IMR-90 (cell line): Measurements from ENCODE around the gene HYCC1. TPM values are rescaled to one million over a fixed set of nuclear protein-coding genes. Genes with fewer than 3 reads are reported as not detected.

Source experiments
- ATAC-seq: fragments of 200-7000 bp; cut with Tn5 transposase; 2 replicates; pipeline ENCODE4 v1.9.1; 2020; ENCODE audit warnings: low read depth, mild to moderate bottlenecking, moderate library complexity
- BruUV-seq: library from RNA; stranded (reverse); fragments of 400-500 nt; replicated peaks from 2 replicates; lab custom pipeline; 2021; lab: Mats Ljungman, UMichigan
- CTCF ChIA-PET: fragments of 300-600 bp; formaldehyde crosslinking; extraction: SDS; loops from one replicate; lab custom pipeline; 2021; ENCODE audit warnings: antibody characterized with exemption; lab: Yijun Ruan, JAX
- POLR2A ChIA-PET: fragments of 300-600 bp; sonication (Branson Sonifier 250); formaldehyde crosslinking; loops from one replicate; lab custom pipeline; 2022; ENCODE audit warnings: antibody characterized with exemption; ENCODE audit not compliant: unreplicated experiment; lab: Charles Lee
- DNase-seq: peaks from one replicate; pipeline ENCODE4 v3.0.0; 2013
- H2AFZ ChIP-seq: replicated peaks from 2 replicates; pipeline ENCODE3; 2013; ENCODE audit warnings: low read length, mild to moderate bottlenecking; ENCODE audit not compliant: poor library complexity
- H2AK5ac ChIP-seq: 2 replicates; pipeline ENCODE4 v1.6.1; 2013; ENCODE audit warnings: low read depth, low read length, inconsistent platforms
- H2AK9ac ChIP-seq: replicated peaks from 2 replicates; pipeline ENCODE3; 2013; ENCODE audit warnings: mild to moderate bottlenecking, low read depth, low read length, moderate library complexity; ENCODE audit not compliant: poor library complexity
- H2BK120ac ChIP-seq: 2 replicates; pipeline ENCODE4 v1.6.1; 2013; ENCODE audit warnings: low read depth, low read length, inconsistent platforms
- H2BK15ac ChIP-seq: 3 replicates; pipeline ENCODE4 v1.6.1; 2013; ENCODE audit warnings: low read depth, low read length, inconsistent platforms
- H2BK20ac ChIP-seq: 2 replicates; pipeline ENCODE4 v1.6.1; 2013; ENCODE audit warnings: low read depth, mild to moderate bottlenecking, inconsistent platforms, low read length, moderate library complexity
- H2BK5ac ChIP-seq: 2 replicates; pipeline ENCODE4 v1.6.1; 2013; ENCODE audit warnings: mild to moderate bottlenecking, low read depth, low read length, inconsistent platforms; ENCODE audit not compliant: poor library complexity, severe bottlenecking
- H3K14ac ChIP-seq: replicated peaks from 2 replicates; pipeline ENCODE4 v1.6.1; 2013; ENCODE audit warnings: low read depth, low read length, inconsistent platforms
- H3K18ac ChIP-seq: 2 replicates; pipeline ENCODE4 v1.6.1; 2013; ENCODE audit warnings: low read depth, low read length, control low read depth
- H3K23ac ChIP-seq: 2 replicates; pipeline ENCODE4 v1.6.1; 2013; ENCODE audit warnings: low read depth, low read length, inconsistent platforms
- H3K27ac ChIP-seq: 2 replicates; pipeline ENCODE4 v1.5.1; 2013; ENCODE audit warnings: mild to moderate bottlenecking, control low read depth, low read length; ENCODE audit not compliant: insufficient read depth
- H3K27me3 ChIP-seq: 2 replicates; pipeline ENCODE4 v1.6.1; 2013; ENCODE audit warnings: low read length; ENCODE audit not compliant: control insufficient read depth, insufficient read depth
- H3K36me3 ChIP-seq: 2 replicates; pipeline ENCODE4 v1.6.1; 2013; ENCODE audit warnings: low read length, mixed read lengths; ENCODE audit not compliant: control insufficient read depth, insufficient read depth
- H3K4ac ChIP-seq: 2 replicates; pipeline ENCODE4 v1.6.1; 2013; ENCODE audit warnings: low read depth, low read length, inconsistent platforms
- H3K4me1 ChIP-seq: 2 replicates; pipeline ENCODE4 v1.6.1; 2013; ENCODE audit warnings: low read length, mixed read lengths; ENCODE audit not compliant: control insufficient read depth, insufficient read depth
- H3K4me2 ChIP-seq: 2 replicates; pipeline ENCODE4 v1.6.1; 2013; ENCODE audit warnings: low read depth, mild to moderate bottlenecking, control low read depth, low read length, moderate library complexity
- H3K4me3 ChIP-seq: 2 replicates; pipeline ENCODE4 v1.5.1; 2013; ENCODE audit warnings: low read depth, mild to moderate bottlenecking, control low read depth, low read length, moderate library complexity; ENCODE audit not compliant: insufficient read depth
- H3K56ac ChIP-seq: 2 replicates; pipeline ENCODE4 v1.6.1; 2013; ENCODE audit warnings: low read length, inconsistent platforms; ENCODE audit not compliant: insufficient read depth; ENCODE audit errors: extremely low read depth
- H3K79me1 ChIP-seq, 2 experiments: 2 replicates each; pipeline ENCODE4 v1.6.1; 2013; ENCODE audit warnings: low read length in 2 of 2, inconsistent platforms in 1 of 2, low read depth in 1 of 2
- H3K9ac ChIP-seq: 2 replicates; pipeline ENCODE4 v1.6.1; 2013; ENCODE audit warnings: low read depth, low read length, control low read depth
- H3K9me1 ChIP-seq: 2 replicates; pipeline ENCODE4 v1.6.1; 2013; ENCODE audit warnings: low read length, inconsistent platforms; ENCODE audit not compliant: insufficient read depth
- H3K9me3 ChIP-seq: 2 replicates; pipeline ENCODE4 v1.6.1; 2013; ENCODE audit warnings: low read length; ENCODE audit not compliant: control insufficient read depth, insufficient read depth
- H4K20me1 ChIP-seq: 2 replicates; pipeline ENCODE4 v1.6.1; 2013; ENCODE audit warnings: low read length, inconsistent platforms; ENCODE audit not compliant: insufficient read depth
- H4K5ac ChIP-seq: 2 replicates; pipeline ENCODE4 v1.6.1; 2013; ENCODE audit warnings: mild to moderate bottlenecking, low read depth, low read length, control low read depth
- H4K8ac ChIP-seq, 2 experiments: 2 replicates each; pipeline ENCODE4 v1.6.1; 2013; ENCODE audit warnings: low read depth in 2 of 2, low read length in 2 of 2, control low read depth in 1 of 2, inconsistent platforms in 1 of 2
- H4K91ac ChIP-seq: 2 replicates; pipeline ENCODE4 v1.6.1; 2013; ENCODE audit warnings: low read depth, low read length, inconsistent platforms; ENCODE audit not compliant: insufficient read depth
- BHLHE40 ChIP-seq: fragments of 150-350 bp; IDR thresholded peaks from 2 replicates; pipeline ENCODE4 v1.6.1; 2016; ENCODE audit warnings: mild to moderate bottlenecking, low read depth, low read length
- CEBPB ChIP-seq: IDR thresholded peaks from 2 replicates; pipeline ENCODE4 v1.6.1; 2012; ENCODE audit warnings: low read depth, low read length, improper control_type of control experiment
- CHD1 ChIP-seq: IDR thresholded peaks from 2 replicates; pipeline ENCODE4 v1.6.1; 2012; ENCODE audit warnings: low read depth, low read length, improper control_type of control experiment
- CTCF ChIP-seq: conservative IDR thresholded peaks from 2 replicates; pipeline ENCODE4 v1.5.1; 2012; ENCODE audit warnings: mild to moderate bottlenecking, low read depth, low read length, improper control_type of control experiment
- ELK1 ChIP-seq: fragments of 150-350 bp; IDR thresholded peaks from 2 replicates; pipeline ENCODE4 v1.6.1; 2016; ENCODE audit warnings: low read depth, mild to moderate bottlenecking, low read length, moderate library complexity, borderline replicate concordance
- FOS ChIP-seq: fragments of 150-350 bp; IDR thresholded peaks from 2 replicates; pipeline ENCODE4 v1.6.1; 2016; ENCODE audit warnings: low read depth, low read length
- MAFK ChIP-seq: IDR thresholded peaks from 2 replicates; pipeline ENCODE4 v1.6.1; 2012; ENCODE audit warnings: low read depth, low read length, improper control_type of control experiment
- MAZ ChIP-seq: IDR thresholded peaks from 2 replicates; pipeline ENCODE4 v1.6.1; 2012; ENCODE audit warnings: low read depth, mild to moderate bottlenecking, low read length, improper control_type of control experiment, moderate library complexity, borderline replicate concordance
- MXI1 ChIP-seq: IDR thresholded peaks from 2 replicates; pipeline ENCODE4 v1.6.1; 2012; ENCODE audit warnings: low read depth, mild to moderate bottlenecking, low read length, moderate library complexity, borderline replicate concordance
- NFE2L2 ChIP-seq: fragments of 150-350 bp; IDR thresholded peaks from 2 replicates; pipeline ENCODE4 v1.6.1; 2016; ENCODE audit warnings: low read depth, mild to moderate bottlenecking, low read length
- POLR2A ChIP-seq: IDR thresholded peaks from 2 replicates; pipeline ENCODE4 v1.6.1; 2012; ENCODE audit warnings: mild to moderate bottlenecking, low read depth, low read length
- RAD21 ChIP-seq: IDR thresholded peaks from 2 replicates; pipeline ENCODE4 v1.6.1; 2012; ENCODE audit warnings: low read length, improper control_type of control experiment
- RCOR1 ChIP-seq: IDR thresholded peaks from 2 replicates; pipeline ENCODE4 v1.6.1; 2012; ENCODE audit warnings: mild to moderate bottlenecking, low read length, improper control_type of control experiment; ENCODE audit not compliant: insufficient replicate concordance
- RFX5 ChIP-seq: IDR thresholded peaks from 2 replicates; pipeline ENCODE4 v1.8.0; 2012; ENCODE audit warnings: low read depth, mild to moderate bottlenecking, low read length, moderate library complexity
- SMC3 ChIP-seq: fragments of 150-350 bp; IDR thresholded peaks from 2 replicates; pipeline ENCODE4 v1.6.1; 2016; ENCODE audit warnings: low read depth, mild to moderate bottlenecking, antibody characterized with exemption, low read length, moderate library complexity
- USF2 ChIP-seq: fragments of 150-350 bp; IDR thresholded peaks from 2 replicates; pipeline ENCODE4 v1.6.1; 2017; ENCODE audit warnings: mild to moderate bottlenecking, antibody characterized with exemption, low read length, low read depth
- WGBS, 2 experiments: methylation state at CpG; one replicate each; pipeline versions ENCODE4 v1.1.5 to v1.1.7; 2013; ENCODE audit warnings: missing lambda C conversion rate in 2 of 2; ENCODE audit not compliant: insufficient read length in 1 of 2; ENCODE audit errors: extremely low coverage in 2 of 2; 5-methylcytosine and 5-hydroxymethylcytosine counted together
- dilution Hi-C: fragments of 300-500 bp; cut with HindIII; formaldehyde crosslinking; loops from one replicate; pipeline ENCODE4 v1.14.3; 2018; ENCODE audit warnings: low sequenced_read_pairs; ENCODE audit not compliant: unreplicated experiment
- in situ Hi-C: fragments of 300-500 bp; cut with MboI; formaldehyde crosslinking; loops from 3 replicates; pipeline ENCODE4 v1.14.3; 2019; ENCODE audit warnings: low sequenced_read_pairs, inconsistent platforms, mixed read lengths
- intact Hi-C: fragments of 100-400 bp; cut with micrococcal nuclease; formaldehyde crosslinking; loops from 2 replicates; pipeline ENCODE4 v1.10.0; 2022
- polyA plus RNA-seq, 3 experiments: library from polyadenylated mRNA; depleted of rRNA; stranded (reverse); fragments of >200 nt; gene quantifications; 2 replicates each; pipeline ENCODE4 v1.2.3, GENCODE V29; 2012; ENCODE audit warnings: low replicate concordance in 1 of 3
- total RNA-seq: library from RNA; depleted of rRNA; stranded (reverse); fragments of >200 nt; gene quantifications from 2 replicates; pipeline ENCODE4 v1.2.3, GENCODE V29; 2012

Gene HYCC1
- total and polyA plus RNA-seq, 2 of the 4 experiments (the other 2 are of a cell fraction), result 44.1 to 78.3 TPM

- ChIA-PET CTCF (interaction anchor here (0.7 to 1.3 kb wide), 2 partner anchors 13 to 17 kb away, joined by 3 read pairs; no protein-coding TSS in a partner anchor), POLR2A (no interaction called here)
- dilution Hi-C loops, result no loop called here
- 94 to 100% methylated on average over 1 to 2 of the region's 2 CpGs for WGBS, 2 experiments
- BruUV-seq, result no TSS peak
- H4K8ac ChIP-seq, result no peak overlapping the region
- no peak for DNase-seq
- no peaks in the 10 kb centered on the region for H3K9me3 ChIP-seq
- H2AK5ac ChIP-seq, result no peak overlapping the region
- no peaks in the 10 kb centered on the region for H3K27me3 ChIP-seq
- H3K9me1 ChIP-seq, result peaks cover 11% of the 10 kb centered on the region
- no peak overlapping the region for H3K4me2 ChIP-seq
- ATAC-seq, result no peak
- no peak overlapping the region for H2BK20ac ChIP-seq
- no peak for TF ChIP-seq RFX5
- TF ChIP-seq BHLHE40, result no peak
- no peak for TF ChIP-seq CTCF
- no peak for TF ChIP-seq RCOR1
- no peak for TF ChIP-seq ELK1
- no peak for TF ChIP-seq NFE2L2
- TF ChIP-seq CHD1, result no peak
- no peak for TF ChIP-seq POLR2A
- no peak for TF ChIP-seq USF2
- no peak for TF ChIP-seq MAZ
- TF ChIP-seq SMC3, result no peak
- TF ChIP-seq MXI1, result no peak
- TF ChIP-seq CEBPB, result no peak
- no peak for TF ChIP-seq FOS
- TF ChIP-seq RAD21, result no peak
- no peak for TF ChIP-seq MAFK
- H4K91ac ChIP-seq, result no peak overlapping the region
- peaks cover 36% of the 10 kb centered on the region for H4K20me1 ChIP-seq
- H3K4ac ChIP-seq, result no peak overlapping the region
- no peak overlapping the region for H2BK15ac ChIP-seq
- no peak overlapping the region for H2BK5ac ChIP-seq
- H2AK9ac ChIP-seq, result no peak overlapping the region
- H3K4me3 ChIP-seq, result no peak overlapping the region
- H3K18ac ChIP-seq, result no peak overlapping the region
- in situ Hi-C loops, result no loop called here
- H3K4me1 ChIP-seq, result peaks cover 7% of the 10 kb centered on the region
- H3K14ac ChIP-seq, result no peak overlapping the region
- no peak overlapping the region for H3K27ac ChIP-seq
- H3K79me1 ChIP-seq, result peaks cover 14 to 68% of the 10 kb centered on the region in 2 experiments; a peak in 3 of 4 replicates
- no peak overlapping the region for H3K56ac ChIP-seq
- no peak overlapping the region for H4K5ac ChIP-seq
- H3K9ac ChIP-seq, result no peak overlapping the region
- no peaks in the 10 kb centered on the region for H3K36me3 ChIP-seq
- intact Hi-C loops, result no loop called here
- no peak overlapping the region; the same call in 1 of the 2 replicates for H3K23ac ChIP-seq
- H2BK120ac ChIP-seq, result no peak overlapping the region
- H2AFZ ChIP-seq, result no peak overlapping the region
These were observed 18.9 kb downstream of the HYCC1 start for GRCh38 chr7:22995011-22995410.
